Spinal cord (tissue), 10 donors: ENCODE measurements around the gene COL6A1. TPM values are rescaled to one million over a fixed set of nuclear protein-coding genes. Genes with fewer than 3 reads are reported as not detected.

Experiments used
- DNase-seq, 6 donors: peaks; one replicate each; pipeline versions ENCODE4 v3.0.0 to v3.0.0-alpha.2; 2013 to 2015; ENCODE audit warnings: low spot score in 6 of 6, low read depth in 4 of 6
- H3K27ac ChIP-seq: one replicate; pipeline ENCODE4 v1.5.1; 2013; ENCODE audit warnings: low read depth, low read length, control low read depth
- H3K27me3 ChIP-seq: one replicate; pipeline ENCODE4 v1.6.1; 2013; ENCODE audit warnings: low read length; ENCODE audit not compliant: control insufficient read depth, insufficient read depth
- H3K36me3 ChIP-seq: one replicate; pipeline ENCODE4 v1.6.1; 2013; ENCODE audit warnings: low read length; ENCODE audit not compliant: control insufficient read depth, insufficient read depth
- H3K4me1 ChIP-seq: one replicate; pipeline ENCODE4 v1.6.1; 2013; ENCODE audit warnings: low read length; ENCODE audit not compliant: control insufficient read depth, insufficient read depth
- H3K4me3 ChIP-seq: one replicate; pipeline ENCODE4 v1.5.1; 2013; ENCODE audit warnings: low read depth, low read length, control low read depth
- H3K9me3 ChIP-seq: one replicate; pipeline ENCODE4 v1.6.1; 2013; ENCODE audit warnings: low read length; ENCODE audit not compliant: control insufficient read depth, insufficient read depth
- WGBS: methylation state at CpG from one replicate; pipeline ENCODE4 v1.1.5; 2013; ENCODE audit warnings: missing lambda C conversion rate; ENCODE audit not compliant: insufficient coverage; 5-methylcytosine and 5-hydroxymethylcytosine counted together
- polyA plus RNA-seq, 2 donors: library from polyadenylated mRNA; unstranded; fragments of 120-200 nt; gene quantifications; one replicate each; pipeline ENCODE4 v1.2.1, GENCODE V29; 2013; ENCODE audit not compliant: insufficient read length in 2 of 2
- total RNA-seq, 2 donors: library from RNA; depleted of rRNA in 1 of 2; stranded (reverse); fragments of 120-200 nt in 1 of 2; fragments of >200 nt in 1 of 2; gene quantifications; one replicate each; pipeline versions ENCODE4 v1.2.3 to v1.2.4, GENCODE V29; 2013 to 2014
- donor health status: healthy.

COL6A1 gene
- total and polyA plus RNA-seq, 4 donors = 156 to 316 (median 250) TPM

DNA sequence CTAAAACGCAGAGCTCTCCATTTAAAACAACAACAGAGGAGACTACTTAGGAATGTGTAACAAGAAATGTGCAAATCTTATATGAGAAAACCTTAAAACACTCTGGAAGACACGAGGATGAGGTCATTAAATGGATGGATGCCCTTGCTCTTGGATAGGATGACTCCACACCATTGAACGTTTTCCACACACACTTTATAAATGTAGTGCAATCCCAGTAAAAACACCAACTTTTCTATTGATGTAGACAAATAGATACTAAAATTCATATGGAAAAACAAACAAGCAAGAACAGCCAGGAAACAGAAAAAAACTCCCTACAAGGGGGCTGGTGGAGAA is 18.4 kb upstream of the COL6A1 start:
- Histone ChIP-seq H3K36me3 (no peaks in the 10 kb centered on the region), H3K27ac (no peak overlapping the region), H3K9me3 (no peaks in the 10 kb centered on the region), H3K4me3 (no peak overlapping the region), H3K27me3 (no peaks in the 10 kb centered on the region), H3K4me1 (no peaks in the 10 kb centered on the region)
- no peak for DNase-seq
- WGBS = no CpG with 5 or more reads among the region's 3 CpGs

DNA sequence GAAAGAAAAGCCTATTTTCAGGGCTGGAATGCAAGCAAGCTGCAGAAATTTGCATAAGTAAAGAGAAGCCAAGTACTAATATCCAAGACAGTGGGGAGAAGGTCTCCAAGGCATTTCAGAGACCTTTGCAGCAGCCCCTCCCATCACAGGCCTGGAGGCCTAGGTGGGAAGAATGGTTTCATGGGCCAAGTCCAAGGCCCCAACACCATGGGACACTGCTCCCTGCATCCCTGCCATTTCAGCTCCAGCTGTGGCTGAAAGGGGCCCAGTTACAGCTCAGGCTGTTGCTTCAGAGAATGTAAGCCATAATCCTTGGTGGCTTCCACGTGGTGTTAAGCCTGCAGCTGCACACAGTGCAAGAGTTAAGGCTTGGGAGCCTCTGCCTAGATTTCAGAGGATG is 16.9 kb upstream of the COL6A1 start:
- no peaks in the 10 kb centered on the region for H3K9me3 ChIP-seq
- H3K27ac ChIP-seq = no peak overlapping the region
- H3K27me3 ChIP-seq = no peaks in the 10 kb centered on the region
- H3K4me1 ChIP-seq = no peaks in the 10 kb centered on the region
- 27% methylated on average over 1 of the region's 1 CpG for WGBS
- no peaks in the 10 kb centered on the region for H3K36me3 ChIP-seq
- H3K4me3 ChIP-seq = no peak overlapping the region
- no peak for DNase-seq

DNA sequence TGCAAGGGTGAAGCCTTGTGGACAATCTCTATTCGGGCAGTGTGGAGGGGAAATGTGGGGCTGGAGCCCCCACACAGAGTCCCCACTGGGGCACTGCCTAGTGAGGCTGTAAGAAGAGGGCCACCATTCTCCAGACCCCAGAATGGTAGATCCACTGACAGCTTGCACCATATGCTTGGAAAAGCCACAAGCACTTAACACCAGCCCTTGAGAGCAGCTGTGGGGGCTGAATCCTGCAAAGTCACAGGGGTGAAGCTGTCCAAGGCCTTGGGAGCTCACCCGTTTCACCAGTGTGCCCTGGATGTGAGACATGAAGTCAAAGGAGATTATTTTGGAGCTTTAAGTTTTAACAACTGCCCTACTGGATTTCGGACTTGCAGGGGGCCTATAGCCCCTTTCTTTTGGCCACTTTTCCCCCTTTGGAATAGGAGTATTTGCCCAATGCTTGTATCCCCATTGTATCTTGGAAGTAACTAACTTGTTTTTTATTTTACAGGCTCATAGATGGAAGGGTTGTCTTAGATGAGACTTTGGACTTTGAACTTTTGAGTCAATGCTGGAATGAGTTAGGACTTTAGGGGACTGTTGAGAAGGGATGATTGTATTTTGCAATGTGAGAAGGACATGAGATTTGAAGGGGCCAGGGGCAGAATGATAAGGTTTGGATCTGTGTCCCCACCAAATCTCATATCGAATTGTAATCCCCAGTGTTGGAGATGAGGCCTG is 16.3 kb upstream of the COL6A1 start:
- no peak for DNase-seq
- WGBS = 93% methylated on average over 2 of the region's 4 CpGs
- Histone ChIP-seq H3K9me3 (no peaks in the 10 kb centered on the region), H3K4me1 (peaks cover under 1% of the 10 kb centered on the region), H3K36me3 (no peaks in the 10 kb centered on the region), H3K4me3 (no peak overlapping the region), H3K27ac (no peak overlapping the region), H3K27me3 (no peaks in the 10 kb centered on the region)

DNA sequence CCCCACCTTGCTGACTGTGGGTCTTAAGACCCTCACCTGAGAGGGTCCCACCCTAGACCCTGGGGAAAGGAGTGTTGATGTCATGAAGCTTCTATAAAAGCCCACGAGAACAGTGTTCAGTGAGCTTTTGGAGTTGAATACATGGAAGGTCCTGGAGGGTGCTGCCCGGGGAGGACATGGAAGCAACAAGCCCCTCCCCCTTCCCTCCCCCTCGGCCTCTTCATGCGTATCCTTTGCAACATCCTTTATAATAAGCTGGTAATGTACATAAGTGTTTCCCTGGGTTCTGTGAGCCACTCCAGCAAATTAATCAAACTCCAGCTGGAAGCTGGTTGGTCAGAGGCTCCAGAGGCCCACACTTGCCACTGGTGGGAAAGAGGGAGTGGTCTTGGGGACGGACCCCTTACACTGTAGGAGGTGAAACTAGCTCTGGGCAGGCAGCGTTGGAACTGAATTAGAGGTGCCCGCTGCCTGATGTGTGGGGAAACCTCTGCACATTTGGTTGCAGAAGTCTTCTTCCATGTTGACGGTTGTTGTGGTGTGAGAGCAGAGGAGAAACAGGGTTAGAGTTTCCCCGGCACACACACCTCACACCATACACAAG is 14.7 kb upstream of the COL6A1 start:
- H3K27ac ChIP-seq = no peak overlapping the region
- 70% methylated on average over 2 of the region's 9 CpGs for WGBS
- H3K4me1 ChIP-seq = peaks cover 16% of the 10 kb centered on the region
- DNase-seq = no peak
- no peaks in the 10 kb centered on the region for H3K9me3 ChIP-seq
- no peaks in the 10 kb centered on the region for H3K27me3 ChIP-seq
- no peak overlapping the region for H3K4me3 ChIP-seq
- H3K36me3 ChIP-seq = no peaks in the 10 kb centered on the region

DNA sequence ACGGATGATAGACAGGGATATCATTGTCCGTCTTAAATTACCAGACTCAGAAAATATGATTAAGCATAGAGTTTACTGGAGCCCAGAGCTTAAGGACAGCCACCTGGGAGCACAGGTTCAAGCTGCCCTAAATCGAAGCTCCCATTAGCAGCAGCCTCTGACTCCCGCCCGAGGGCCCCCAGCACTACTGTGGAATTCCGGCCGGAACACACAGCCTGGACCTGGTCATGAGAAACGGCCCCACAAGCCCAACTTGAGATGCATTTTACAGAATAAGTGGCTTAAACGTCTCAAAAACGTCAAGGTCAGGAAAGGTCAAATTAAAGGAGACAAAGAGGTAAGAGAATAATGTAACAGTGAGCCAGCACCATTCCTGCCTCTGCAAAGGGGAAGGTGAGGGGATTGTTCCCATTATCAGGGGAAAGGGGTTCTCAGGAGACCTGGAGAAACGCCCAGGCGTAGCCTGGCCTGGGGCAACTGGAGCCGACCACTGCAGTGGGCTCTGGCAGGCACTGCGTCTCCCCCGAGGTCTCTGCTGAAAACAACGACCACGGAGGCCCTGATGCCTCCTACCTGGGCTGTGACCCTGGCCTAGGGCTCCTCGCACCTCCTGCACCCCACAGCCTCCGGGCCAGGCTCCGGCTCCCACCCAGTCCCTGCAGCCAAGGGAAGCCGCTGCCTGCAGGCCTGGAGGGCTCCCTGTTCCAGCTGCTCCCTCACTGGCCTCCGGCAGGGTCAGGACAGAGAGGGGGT is 11.5 kb upstream of the COL6A1 start:
- H3K4me3 ChIP-seq = no peak overlapping the region
- WGBS = 72% methylated on average over 22 of the region's 22 CpGs
- H3K27me3 ChIP-seq = peaks cover 8% of the 10 kb centered on the region
- no peak overlapping the region for H3K27ac ChIP-seq
- no peak for DNase-seq
- H3K9me3 ChIP-seq = no peaks in the 10 kb centered on the region
- H3K4me1 ChIP-seq = peaks cover 48% of the 10 kb centered on the region
- H3K36me3 ChIP-seq = peaks cover under 1% of the 10 kb centered on the region

DNA sequence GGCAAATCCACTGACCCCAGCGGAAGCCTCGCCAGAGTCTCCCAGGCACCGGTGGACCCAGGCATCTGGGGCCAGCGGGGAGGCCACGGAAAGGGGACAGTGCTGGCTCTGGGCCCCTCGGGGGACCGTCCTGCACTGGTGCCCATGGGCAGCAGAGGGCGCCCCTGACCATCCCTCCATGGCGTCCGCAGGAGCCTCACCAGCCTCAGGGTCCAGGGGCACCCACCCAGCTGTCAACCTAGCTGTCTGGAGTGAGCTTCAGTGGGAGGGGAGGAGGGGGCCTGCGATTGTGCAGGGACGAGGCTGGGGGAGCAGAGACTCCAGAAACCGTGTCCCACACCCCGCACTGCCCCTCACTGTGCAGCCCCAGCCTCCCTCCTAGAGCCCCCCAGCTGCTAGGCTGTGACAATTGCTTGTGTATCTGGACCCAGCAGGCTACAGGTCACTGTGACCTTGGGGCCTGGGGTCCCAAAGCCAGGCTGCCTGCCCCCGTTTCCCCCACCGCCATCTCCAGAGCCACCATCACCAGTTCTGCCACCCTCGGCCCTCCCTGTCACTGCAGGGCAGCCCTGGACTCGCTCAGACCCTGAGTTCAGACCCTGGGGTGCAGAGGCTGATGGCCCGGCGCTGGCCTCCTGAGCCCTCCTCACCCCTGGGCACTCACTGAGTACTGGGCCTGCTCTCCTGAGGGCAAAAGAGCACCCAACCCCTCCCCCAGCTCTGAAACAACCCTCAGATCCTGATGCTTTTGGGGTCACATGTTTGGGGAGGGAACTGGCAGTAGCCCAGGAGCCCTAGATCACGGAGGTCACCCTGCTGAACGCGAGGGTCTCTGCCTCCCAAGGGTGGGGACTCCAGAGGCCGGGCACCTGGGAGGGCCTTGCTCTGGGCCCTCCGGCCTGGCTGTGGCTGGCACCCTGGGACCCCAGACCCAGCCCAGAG is 10.6 kb upstream of the COL6A1 start:
- no peaks in the 10 kb centered on the region for H3K9me3 ChIP-seq
- peak overlapping the region; percentile 36 for H3K27ac ChIP-seq
- no peak overlapping the region for H3K4me3 ChIP-seq
- DNase-seq = peak in 1 of 6 donors; percentile 68
- peaks cover 2% of the 10 kb centered on the region for H3K36me3 ChIP-seq
- H3K27me3 ChIP-seq = peaks cover 11% of the 10 kb centered on the region
- H3K4me1 ChIP-seq = peaks cover 52% of the 10 kb centered on the region
- WGBS = 46% methylated on average over 24 of the region's 25 CpGs

GRCh38 chr21:45971616-45972352 is 9.8 kb upstream of the COL6A1 start:
- H3K9me3 ChIP-seq = no peaks in the 10 kb centered on the region
- DNase-seq = peak in 1 of 6 donors; percentile 49
- 68% methylated on average over 20 of the region's 20 CpGs for WGBS
- H3K36me3 ChIP-seq = peaks cover 2% of the 10 kb centered on the region
- H3K27me3 ChIP-seq = peaks cover 11% of the 10 kb centered on the region
- no peak overlapping the region for H3K4me3 ChIP-seq
- peak overlapping the region; percentile 82 for H3K27ac ChIP-seq
- H3K4me1 ChIP-seq = peaks cover 52% of the 10 kb centered on the region

- peak in 1 of 6 donors; percentile 26 for DNase-seq
- peak overlapping the region; percentile 56 for H3K4me3 ChIP-seq
- H3K9me3 ChIP-seq = no peaks in the 10 kb centered on the region
- peaks cover 2% of the 10 kb centered on the region for H3K36me3 ChIP-seq
- peak overlapping the region; percentile 82 for H3K27ac ChIP-seq
- peaks cover 54% of the 10 kb centered on the region for H3K4me1 ChIP-seq
- WGBS = 41% methylated on average over 16 of the region's 19 CpGs
- peaks cover 11% of the 10 kb centered on the region for H3K27me3 ChIP-seq
Observed at GRCh38 chr21:45972353-45972715, 9.2 kb upstream of the COL6A1 start.
